ENCODE results near the gene SAP25.
"Not testable (repeated sequence)": the region's sequence is repeated elsewhere in the genome, so short reads cannot be mapped to it uniquely, and the experiment has no call there.

SAP25 gene

GRCh38 chr7:100566018-100566531, 7.6 kb downstream of the SAP25 start:
- DNase-seq (ENCODE audit: insufficient read length, low spot score) (no peak), FAIRE-seq (no peak)
- TF ChIP-seq POLR2A (IDR thresholded peaks at IDR 0.05; ENCODE audit: low read depth, low read length), result no peak

DNA sequence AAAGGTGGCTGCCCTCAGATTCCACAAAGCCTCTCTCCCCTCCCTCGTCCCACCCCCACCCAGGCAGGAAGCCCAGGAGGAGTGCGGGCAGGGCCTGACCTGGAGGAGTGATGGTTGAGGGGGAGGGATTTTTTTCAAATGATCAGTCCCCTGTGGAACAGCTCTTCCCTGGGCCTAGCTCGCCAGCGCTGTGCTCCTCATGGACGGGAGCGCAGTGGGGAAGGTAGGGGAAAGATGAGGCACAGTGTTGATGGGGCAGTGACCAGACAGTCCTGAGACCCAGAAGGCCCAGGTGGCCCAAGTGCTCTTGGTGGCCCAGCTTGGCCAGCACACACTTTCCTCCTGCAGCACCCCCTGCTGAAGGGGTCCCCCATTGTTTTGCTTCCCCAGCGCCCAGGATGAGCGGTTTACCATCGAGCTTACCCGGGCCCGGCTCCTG, 8.5 kb downstream of the SAP25 start:
- DNase-seq (ENCODE audit: insufficient read length, low spot score), result no peak
- no peak for FAIRE-seq
- TF ChIP-seq POLR2A (IDR thresholded peaks at IDR 0.05; ENCODE audit: low read depth, low read length), result no peak

DNA sequence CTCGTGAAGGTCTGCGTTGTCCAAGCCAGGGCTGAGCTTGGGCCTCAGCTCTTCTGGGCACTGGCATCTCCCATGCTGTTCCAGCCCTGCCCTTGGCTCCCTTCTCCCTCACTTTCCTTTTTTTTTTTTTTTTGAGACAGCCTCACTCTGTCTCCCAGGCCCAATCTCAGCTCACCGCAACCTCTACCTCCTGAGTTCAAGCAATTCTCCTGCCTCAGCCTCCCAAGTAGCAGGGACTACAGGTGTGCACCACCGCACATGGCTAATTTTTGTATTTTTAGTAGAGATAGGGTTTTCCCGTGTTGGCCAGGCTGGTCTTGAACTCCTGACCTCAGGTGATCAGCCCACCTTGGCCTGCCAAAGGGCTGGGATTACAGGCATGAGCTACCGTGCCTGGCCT, 9.3 kb downstream of the SAP25 start:
- not testable (repeated sequence) for FAIRE-seq; DNase-seq (ENCODE audit: insufficient read length, low spot score)

GRCh38 chr7:100563809-100564400, 9.8 kb downstream of the SAP25 start:
- TF ChIP-seq POLR2A (IDR thresholded peaks at IDR 0.05; ENCODE audit: low read depth, low read length), result no peak
- DNase-seq (ENCODE audit: insufficient read length, low spot score), result peak; percentile 87
- no peak for FAIRE-seq

DNA sequence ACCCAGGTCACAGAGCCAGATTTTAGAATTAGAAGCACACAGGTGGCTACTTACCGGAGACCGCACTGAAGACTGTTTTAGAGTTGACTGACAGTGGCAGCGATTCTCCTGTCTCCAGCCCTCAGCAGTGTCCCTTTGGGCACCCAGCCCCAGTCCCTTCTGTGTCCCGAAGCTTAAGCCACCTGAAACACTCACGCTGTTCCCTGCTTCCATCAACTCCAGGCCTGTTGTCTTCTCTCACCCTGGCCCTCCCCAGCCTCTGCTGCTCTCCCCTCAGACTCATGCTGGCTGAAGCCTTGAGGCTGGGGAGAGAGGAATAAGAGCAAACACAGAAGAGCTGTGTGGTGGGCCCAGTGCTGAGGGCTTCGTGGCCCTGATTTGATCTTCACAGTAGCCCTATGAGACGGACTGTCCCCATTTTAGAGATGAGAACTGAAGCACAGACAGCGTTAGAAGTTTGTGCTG, 10.6 kb downstream of the SAP25 start:
- no peak for TF ChIP-seq POLR2A (IDR thresholded peaks at IDR 0.05; ENCODE audit: low read depth, low read length)
- DNase-seq (ENCODE audit: insufficient read length, low spot score), result no peak
- FAIRE-seq, result no peak

GRCh38 chr7:100562195-100563099, 11.3 kb downstream of the SAP25 start:
- DNase-seq (ENCODE audit: insufficient read length, low spot score), result no peak
- no peak for TF ChIP-seq POLR2A (IDR thresholded peaks at IDR 0.05; ENCODE audit: low read depth, low read length)
- FAIRE-seq, result no peak

GRCh38 chr7:100561491-100562194, 12.1 kb downstream of the SAP25 start:
- no peak for TF ChIP-seq POLR2A (IDR thresholded peaks at IDR 0.05; ENCODE audit: low read depth, low read length)
- no peak for FAIRE-seq
- no peak for DNase-seq (ENCODE audit: insufficient read length, low spot score)

DNA sequence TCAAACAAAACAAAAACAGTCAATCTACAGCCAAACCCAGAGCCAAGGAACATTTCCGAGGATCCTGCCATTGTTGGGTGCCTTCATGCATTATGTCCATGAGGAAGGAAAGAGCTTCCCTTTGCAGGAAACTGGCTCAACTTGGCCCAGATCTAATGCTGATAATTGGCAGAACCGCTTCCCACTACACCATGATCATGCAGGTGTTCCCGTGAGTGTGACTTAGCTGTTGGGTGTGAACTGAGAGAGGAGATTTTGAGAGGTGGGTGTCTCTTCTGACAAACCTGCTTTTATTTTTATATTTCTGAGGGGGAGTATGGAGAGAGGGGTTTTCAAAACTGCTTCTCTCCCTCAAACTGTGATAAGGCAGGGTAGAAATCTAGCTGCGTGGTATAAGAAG, 14.6 kb downstream of the SAP25 start:
- FAIRE-seq (no peak), DNase-seq (ENCODE audit: insufficient read length, low spot score) (no peak)
- no peak for TF ChIP-seq POLR2A (IDR thresholded peaks at IDR 0.05; ENCODE audit: low read depth, low read length)

- DNase-seq (ENCODE audit: insufficient read length, low spot score), result no peak
- FAIRE-seq, result no peak
- no peak for TF ChIP-seq POLR2A (IDR thresholded peaks at IDR 0.05; ENCODE audit: low read depth, low read length)
Observed at GRCh38 chr7:100556541-100556940, 17.2 kb downstream of the SAP25 start.

- no peak for DNase-seq (ENCODE audit: insufficient read length, low spot score)
- FAIRE-seq, result no peak
- TF ChIP-seq POLR2A (IDR thresholded peaks at IDR 0.05; ENCODE audit: low read depth, low read length), result no peak
Observed at GRCh38 chr7:100555701-100556100, 18.0 kb downstream of the SAP25 start.

GRCh38 chr7:100553032-100553431, 20.7 kb downstream of the SAP25 start:
- TF ChIP-seq POLR2A (IDR thresholded peaks at IDR 0.05; ENCODE audit: low read depth, low read length), result no peak
- FAIRE-seq, result no peak
- DNase-seq (ENCODE audit: insufficient read length, low spot score), result no peak

DNA sequence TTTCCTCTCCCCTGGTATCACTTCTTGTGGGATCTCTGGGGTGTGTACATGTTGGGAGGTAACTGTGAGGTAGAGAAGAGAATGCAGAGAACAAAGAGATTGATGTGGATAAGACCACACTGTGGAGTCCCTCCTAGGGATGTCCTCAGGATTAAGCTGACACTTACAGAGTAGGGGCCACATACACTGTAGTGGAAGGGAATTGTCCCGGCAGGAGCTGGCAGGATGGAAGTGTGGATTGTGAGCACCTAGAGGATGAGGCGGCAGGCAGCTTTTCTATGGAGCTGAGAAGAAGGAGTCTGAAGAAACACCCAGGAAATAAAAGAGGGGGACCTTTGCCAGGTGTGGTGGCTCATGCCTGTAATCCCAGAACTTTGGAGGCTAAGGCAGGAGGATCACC, 21.2 kb downstream of the SAP25 start:
- TF ChIP-seq POLR2A (IDR thresholded peaks at IDR 0.05; ENCODE audit: low read depth, low read length), result no peak
- no peak for DNase-seq (ENCODE audit: insufficient read length, low spot score)
- FAIRE-seq, result no peak

- not testable (repeated sequence) for FAIRE-seq; DNase-seq (ENCODE audit: insufficient read length, low spot score)
Observed at GRCh38 chr7:100548446-100548845, 25.3 kb downstream of the SAP25 start.

GRCh38 chr7:100547872-100548271, 25.8 kb downstream of the SAP25 start:
- no peak for TF ChIP-seq POLR2A (IDR thresholded peaks at IDR 0.05; ENCODE audit: low read depth, low read length)
- DNase-seq (ENCODE audit: insufficient read length, low spot score), result no peak
- no peak for FAIRE-seq
